GM21723 (cell line): Measurements from ENCODE around the gene TMA7.
A peak's percentile ranks its signal among the peaks of the same experiment; 100 is the strongest.
"Not testable (repeated sequence)": the region's sequence is repeated elsewhere in the genome, so short reads cannot be mapped to it uniquely, and the experiment has no call there.

Experiments used
- ATAC-seq: cut with Tn5 transposase; IDR thresholded peaks from one replicate; pipeline ENCODE4 v1.9.1; 2021; ENCODE audit warnings: mild to moderate bottlenecking, moderate library complexity; ENCODE audit not compliant: unreplicated experiment

TMA7 gene

GRCh38 chr3:48466386-48467109, 26.5 kb downstream of the TMA7 start:
- peak; percentile 26 for ATAC-seq

- ATAC-seq = peak; percentile 4
Observed at GRCh38 chr3:48467110-48467454, 27.0 kb downstream of the TMA7 start.

- ATAC-seq = no peak
Observed at GRCh38 chr3:48467473-48468267, 27.6 kb downstream of the TMA7 start.

- no peak for ATAC-seq
Observed at GRCh38 chr3:48468329-48468731, 28.3 kb downstream of the TMA7 start.

GRCh38 chr3:48469046-48469915, 29.2 kb downstream of the TMA7 start:
- ATAC-seq = no peak

- ATAC-seq = no peak
Observed at GRCh38 chr3:48470286-48470685, 30.2 kb downstream of the TMA7 start.

GRCh38 chr3:48472673-48472922, 32.5 kb downstream of the TMA7 start:
- no peak for ATAC-seq

- peak; percentile 76 for ATAC-seq
Observed at GRCh38 chr3:48472923-48473616, 33.0 kb downstream of the TMA7 start.

GRCh38 chr3:48473617-48473952, 33.5 kb downstream of the TMA7 start:
- no peak for ATAC-seq

GRCh38 chr3:48474031-48474430, 34.0 kb downstream of the TMA7 start:
- not testable (repeated sequence) for ATAC-seq

- no peak for ATAC-seq
Observed at GRCh38 chr3:48474619-48475018, 34.6 kb downstream of the TMA7 start.

- no peak for ATAC-seq
Observed at GRCh38 chr3:48475188-48475587, 35.1 kb downstream of the TMA7 start.

- no peak for ATAC-seq
Observed at GRCh38 chr3:48476426-48477053, 36.5 kb downstream of the TMA7 start.

GRCh38 chr3:48477959-48478520, 38.0 kb downstream of the TMA7 start:
- no peak for ATAC-seq

- no peak for ATAC-seq
Observed at GRCh38 chr3:48478626-48479555, 38.8 kb downstream of the TMA7 start.

GRCh38 chr3:48480891-48481290, 40.8 kb downstream of the TMA7 start:
- ATAC-seq = not testable (repeated sequence)

GRCh38 chr3:48482822-48483221, 42.8 kb downstream of the TMA7 start:
- not testable (repeated sequence) for ATAC-seq

- ATAC-seq = no peak
Observed at GRCh38 chr3:48486952-48487351, 46.9 kb downstream of the TMA7 start.

GRCh38 chr3:48492461-48493202, 52.6 kb downstream of the TMA7 start:
- no peak for ATAC-seq
